ENCODE measurements around the gene DCLK1.

DCLK1 gene

GRCh38 chr13:35923347-35923746 lies 207.8 kb downstream of the DCLK1 start:
- no peak overlapping the region for H3K4me3 ChIP-seq (ENCODE audit: low read depth, low read length)
- no peak overlapping the region for H3K9ac ChIP-seq (ENCODE audit: low read depth, low read length)
- H3K27me3 ChIP-seq (ENCODE audit: control insufficient read depth, insufficient read depth, low read length) = no peaks in the 10 kb centered on the region
- no peaks in the 10 kb centered on the region for H3K36me3 ChIP-seq (ENCODE audit: control insufficient read depth, insufficient read depth, low read length)
- no peaks in the 10 kb centered on the region for H3K9me3 ChIP-seq (ENCODE audit: control insufficient read depth, insufficient read depth, low read length)
- H3K4me1 ChIP-seq (ENCODE audit: control insufficient read depth, insufficient read depth, low read length) = no peaks in the 10 kb centered on the region

- Histone ChIP-seq H3K9me3 (ENCODE audit: control insufficient read depth, insufficient read depth, low read length) (no peaks in the 10 kb centered on the region), H3K36me3 (ENCODE audit: control insufficient read depth, insufficient read depth, low read length) (no peaks in the 10 kb centered on the region), H3K27me3 (ENCODE audit: control insufficient read depth, insufficient read depth, low read length) (no peaks in the 10 kb centered on the region), H3K4me3 (ENCODE audit: low read depth, low read length) (no peak overlapping the region), H3K9ac (ENCODE audit: low read depth, low read length) (no peak overlapping the region), H3K4me1 (ENCODE audit: control insufficient read depth, insufficient read depth, low read length) (peaks cover 18% of the 10 kb centered on the region)
Measured at GRCh38 chr13:35920816-35921215, 210.4 kb downstream of the DCLK1 start.

- Histone ChIP-seq H3K4me3 (ENCODE audit: low read depth, low read length) (no peak overlapping the region), H3K9ac (ENCODE audit: low read depth, low read length) (no peak overlapping the region)
Measured at GRCh38 chr13:35917942-35918645, 213.1 kb downstream of the DCLK1 start.

GRCh38 chr13:35917252-35917941 lies 213.8 kb downstream of the DCLK1 start:
- Histone ChIP-seq H3K36me3 (ENCODE audit: control insufficient read depth, insufficient read depth, low read length) (no peaks in the 10 kb centered on the region), H3K9ac (ENCODE audit: low read depth, low read length) (no peak overlapping the region), H3K9me3 (ENCODE audit: control insufficient read depth, insufficient read depth, low read length) (no peaks in the 10 kb centered on the region), H3K4me1 (ENCODE audit: control insufficient read depth, insufficient read depth, low read length) (peaks cover 18% of the 10 kb centered on the region), H3K4me3 (ENCODE audit: low read depth, low read length) (no peak overlapping the region), H3K27me3 (ENCODE audit: control insufficient read depth, insufficient read depth, low read length) (no peaks in the 10 kb centered on the region)

More at GRCh38 chr13:35917942-35918645, 213.1 kb downstream of the DCLK1 start:
- H3K36me3 ChIP-seq (ENCODE audit: control insufficient read depth, insufficient read depth, low read length) = no peaks in the 10 kb centered on the region
- no peaks in the 10 kb centered on the region for H3K27me3 ChIP-seq (ENCODE audit: control insufficient read depth, insufficient read depth, low read length)
- H3K4me1 ChIP-seq (ENCODE audit: control insufficient read depth, insufficient read depth, low read length) = peaks cover 18% of the 10 kb centered on the region
- H3K9me3 ChIP-seq (ENCODE audit: control insufficient read depth, insufficient read depth, low read length) = no peaks in the 10 kb centered on the region

GRCh38 chr13:35916146-35916545 lies 215.0 kb downstream of the DCLK1 start:
- no peaks in the 10 kb centered on the region for H3K9me3 ChIP-seq (ENCODE audit: control insufficient read depth, insufficient read depth, low read length)
- H3K36me3 ChIP-seq (ENCODE audit: control insufficient read depth, insufficient read depth, low read length) = no peaks in the 10 kb centered on the region
- H3K9ac ChIP-seq (ENCODE audit: low read depth, low read length) = no peak overlapping the region
- no peaks in the 10 kb centered on the region for H3K27me3 ChIP-seq (ENCODE audit: control insufficient read depth, insufficient read depth, low read length)
- no peak overlapping the region for H3K4me3 ChIP-seq (ENCODE audit: low read depth, low read length)
- peaks cover 18% of the 10 kb centered on the region for H3K4me1 ChIP-seq (ENCODE audit: control insufficient read depth, insufficient read depth, low read length)

GRCh38 chr13:35914662-35915061 lies 216.5 kb downstream of the DCLK1 start:
- no peak overlapping the region for H3K9ac ChIP-seq (ENCODE audit: low read depth, low read length)
- H3K27me3 ChIP-seq (ENCODE audit: control insufficient read depth, insufficient read depth, low read length) = no peaks in the 10 kb centered on the region
- H3K4me1 ChIP-seq (ENCODE audit: control insufficient read depth, insufficient read depth, low read length) = peaks cover 18% of the 10 kb centered on the region
- H3K9me3 ChIP-seq (ENCODE audit: control insufficient read depth, insufficient read depth, low read length) = no peaks in the 10 kb centered on the region
- no peaks in the 10 kb centered on the region for H3K36me3 ChIP-seq (ENCODE audit: control insufficient read depth, insufficient read depth, low read length)
- H3K4me3 ChIP-seq (ENCODE audit: low read depth, low read length) = no peak overlapping the region

- H3K4me1 ChIP-seq (ENCODE audit: control insufficient read depth, insufficient read depth, low read length) = peaks cover 15% of the 10 kb centered on the region
- H3K36me3 ChIP-seq (ENCODE audit: control insufficient read depth, insufficient read depth, low read length) = no peaks in the 10 kb centered on the region
- H3K9ac ChIP-seq (ENCODE audit: low read depth, low read length) = no peak overlapping the region
- no peaks in the 10 kb centered on the region for H3K9me3 ChIP-seq (ENCODE audit: control insufficient read depth, insufficient read depth, low read length)
- no peaks in the 10 kb centered on the region for H3K27me3 ChIP-seq (ENCODE audit: control insufficient read depth, insufficient read depth, low read length)
- no peak overlapping the region for H3K4me3 ChIP-seq (ENCODE audit: low read depth, low read length)
Measured at GRCh38 chr13:35912841-35913240, 218.3 kb downstream of the DCLK1 start.

- Histone ChIP-seq H3K4me3 (ENCODE audit: low read depth, low read length) (no peak overlapping the region), H3K9me3 (ENCODE audit: control insufficient read depth, insufficient read depth, low read length) (no peaks in the 10 kb centered on the region), H3K27me3 (ENCODE audit: control insufficient read depth, insufficient read depth, low read length) (no peaks in the 10 kb centered on the region), H3K9ac (ENCODE audit: low read depth, low read length) (no peak overlapping the region), H3K4me1 (ENCODE audit: control insufficient read depth, insufficient read depth, low read length) (peaks cover 2% of the 10 kb centered on the region), H3K36me3 (ENCODE audit: control insufficient read depth, insufficient read depth, low read length) (no peaks in the 10 kb centered on the region)
Measured at GRCh38 chr13:35909837-35910540, 221.2 kb downstream of the DCLK1 start.

- Histone ChIP-seq H3K4me3 (ENCODE audit: low read depth, low read length) (no peak overlapping the region), H3K4me1 (ENCODE audit: control insufficient read depth, insufficient read depth, low read length) (peaks cover 2% of the 10 kb centered on the region), H3K27me3 (ENCODE audit: control insufficient read depth, insufficient read depth, low read length) (no peaks in the 10 kb centered on the region), H3K36me3 (ENCODE audit: control insufficient read depth, insufficient read depth, low read length) (no peaks in the 10 kb centered on the region), H3K9ac (ENCODE audit: low read depth, low read length) (no peak overlapping the region), H3K9me3 (ENCODE audit: control insufficient read depth, insufficient read depth, low read length) (no peaks in the 10 kb centered on the region)
Measured at GRCh38 chr13:35909091-35909490, 222.1 kb downstream of the DCLK1 start.

GRCh38 chr13:35908226-35908625 lies 223.0 kb downstream of the DCLK1 start:
- Histone ChIP-seq H3K4me1 (ENCODE audit: control insufficient read depth, insufficient read depth, low read length) (peaks cover 2% of the 10 kb centered on the region), H3K36me3 (ENCODE audit: control insufficient read depth, insufficient read depth, low read length) (no peaks in the 10 kb centered on the region), H3K27me3 (ENCODE audit: control insufficient read depth, insufficient read depth, low read length) (no peaks in the 10 kb centered on the region), H3K9ac (ENCODE audit: low read depth, low read length) (no peak overlapping the region), H3K4me3 (ENCODE audit: low read depth, low read length) (no peak overlapping the region), H3K9me3 (ENCODE audit: control insufficient read depth, insufficient read depth, low read length) (no peaks in the 10 kb centered on the region)

- H3K36me3 ChIP-seq (ENCODE audit: control insufficient read depth, insufficient read depth, low read length) = no peaks in the 10 kb centered on the region
- peaks cover 2% of the 10 kb centered on the region for H3K4me1 ChIP-seq (ENCODE audit: control insufficient read depth, insufficient read depth, low read length)
- H3K9ac ChIP-seq (ENCODE audit: low read depth, low read length) = no peak overlapping the region
- no peak overlapping the region for H3K4me3 ChIP-seq (ENCODE audit: low read depth, low read length)
- H3K27me3 ChIP-seq (ENCODE audit: control insufficient read depth, insufficient read depth, low read length) = no peaks in the 10 kb centered on the region
- H3K9me3 ChIP-seq (ENCODE audit: control insufficient read depth, insufficient read depth, low read length) = no peaks in the 10 kb centered on the region
Measured at GRCh38 chr13:35906636-35907035, 224.5 kb downstream of the DCLK1 start.

- no peak overlapping the region for H3K4me3 ChIP-seq (ENCODE audit: low read depth, low read length)
Measured at GRCh38 chr13:35903075-35903474, 228.1 kb downstream of the DCLK1 start.

More at GRCh38 chr13:35903075-35903474, 228.1 kb downstream of the DCLK1 start:
- Histone ChIP-seq H3K9ac (ENCODE audit: low read depth, low read length) (no peak overlapping the region), H3K9me3 (ENCODE audit: control insufficient read depth, insufficient read depth, low read length) (no peaks in the 10 kb centered on the region), H3K4me1 (ENCODE audit: control insufficient read depth, insufficient read depth, low read length) (peaks cover 2% of the 10 kb centered on the region), H3K27me3 (ENCODE audit: control insufficient read depth, insufficient read depth, low read length) (no peaks in the 10 kb centered on the region), H3K36me3 (ENCODE audit: control insufficient read depth, insufficient read depth, low read length) (no peaks in the 10 kb centered on the region)
